Retina (tissue), 1 donor: Measurements from ENCODE around the gene MYO1D.
"Not testable (repeated sequence)": the region's sequence is repeated elsewhere in the genome, so short reads cannot be mapped to it uniquely, and the experiment has no call there.

Experiments used
- DNase-seq: peaks from one replicate; pipeline ENCODE4 v3.0.0-alpha.2; 2016

The MYO1D gene

GRCh38 chr17:32564325-32564724 lies 312.6 kb downstream of the MYO1D start:
- DNase-seq, result no peak

- DNase-seq, result no peak
Observed at GRCh38 chr17:32563583-32563982, 313.3 kb downstream of the MYO1D start.

DNA sequence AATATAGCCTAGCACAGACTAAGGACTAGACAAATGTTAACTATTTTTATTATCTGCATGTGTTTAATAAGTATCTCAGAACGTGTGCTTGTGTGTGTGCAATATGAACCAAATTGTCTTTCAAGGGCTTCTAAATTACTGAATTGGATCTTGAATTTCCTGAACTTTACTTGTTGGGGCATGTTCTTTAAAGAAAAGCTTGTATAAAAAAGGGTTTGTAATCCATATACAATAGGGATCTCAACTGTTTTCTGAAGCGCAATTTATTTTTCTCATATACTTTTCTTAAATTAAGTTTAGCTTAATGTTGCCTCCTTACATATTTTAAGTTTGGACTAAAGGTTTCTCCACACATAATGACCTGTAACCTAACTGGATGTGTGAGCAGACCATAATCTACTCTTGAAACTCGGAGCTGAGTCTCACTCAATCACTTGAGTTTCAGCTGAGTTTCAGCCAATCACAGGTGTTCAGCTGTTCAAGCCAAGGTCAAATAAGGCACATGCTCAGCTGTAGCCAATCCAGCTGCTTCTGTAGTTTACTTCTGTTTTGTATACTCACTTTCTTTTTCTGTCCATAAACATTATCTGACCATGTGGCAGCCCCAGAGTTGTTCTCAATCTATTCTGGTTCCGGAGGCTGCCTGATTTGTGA lies 317.8 kb downstream of the MYO1D start:
- no peak for DNase-seq

GRCh38 chr17:32558326-32558955 lies 318.5 kb downstream of the MYO1D start:
- DNase-seq, result no peak

DNA sequence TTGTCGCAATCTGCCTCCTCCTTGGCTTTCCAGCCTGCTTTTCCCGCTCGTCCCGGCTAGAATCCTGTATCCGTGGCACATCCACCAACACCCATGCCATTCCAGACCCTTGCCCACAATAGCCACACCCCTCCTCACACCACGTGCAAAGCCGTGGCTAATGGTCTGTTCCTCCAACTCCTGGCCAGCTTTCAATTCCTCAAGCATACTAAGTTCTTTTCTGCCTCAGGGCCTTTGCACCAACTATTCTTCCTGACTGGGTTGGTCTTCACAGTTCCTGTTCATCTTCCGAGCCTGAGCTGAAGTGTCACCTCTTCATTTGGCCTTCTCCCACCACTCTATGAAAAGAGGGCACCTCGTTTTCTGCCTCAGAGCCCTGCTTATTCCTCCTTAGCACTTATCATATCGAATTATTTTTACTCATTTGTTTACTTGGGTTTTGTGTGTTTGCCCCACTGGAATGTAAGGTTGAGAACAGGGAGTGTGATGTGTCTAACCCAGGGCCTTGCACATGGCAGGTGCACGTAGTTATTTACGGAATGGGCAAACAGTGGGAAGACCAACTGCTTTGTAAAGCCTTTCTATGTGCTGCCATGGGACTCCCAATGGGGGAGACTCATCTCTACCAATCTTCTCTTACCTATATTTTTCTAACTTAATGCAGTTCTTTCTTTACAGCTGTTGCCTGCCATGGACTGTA lies 321.2 kb downstream of the MYO1D start:
- no peak for DNase-seq

DNA sequence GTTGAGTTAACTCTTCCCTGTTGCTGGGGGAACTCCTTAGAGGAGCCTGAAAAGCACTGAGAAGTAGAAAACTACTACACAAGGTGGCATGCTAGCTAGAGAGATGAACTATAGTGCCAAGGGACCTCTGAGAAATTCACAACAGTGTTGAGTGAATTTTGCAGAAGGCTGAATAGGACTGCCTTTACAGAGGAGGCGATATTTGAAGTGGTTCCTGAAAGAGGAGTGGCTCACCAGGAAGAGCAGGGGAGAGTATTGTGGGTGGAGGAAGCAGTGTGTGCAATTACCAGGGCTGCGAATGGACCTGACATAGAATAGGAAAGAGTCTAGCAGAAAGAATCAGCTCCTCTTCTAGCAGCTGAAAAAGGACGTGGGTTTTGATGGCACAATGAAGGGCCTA lies 323.8 kb downstream of the MYO1D start:
- no peak for DNase-seq

DNA sequence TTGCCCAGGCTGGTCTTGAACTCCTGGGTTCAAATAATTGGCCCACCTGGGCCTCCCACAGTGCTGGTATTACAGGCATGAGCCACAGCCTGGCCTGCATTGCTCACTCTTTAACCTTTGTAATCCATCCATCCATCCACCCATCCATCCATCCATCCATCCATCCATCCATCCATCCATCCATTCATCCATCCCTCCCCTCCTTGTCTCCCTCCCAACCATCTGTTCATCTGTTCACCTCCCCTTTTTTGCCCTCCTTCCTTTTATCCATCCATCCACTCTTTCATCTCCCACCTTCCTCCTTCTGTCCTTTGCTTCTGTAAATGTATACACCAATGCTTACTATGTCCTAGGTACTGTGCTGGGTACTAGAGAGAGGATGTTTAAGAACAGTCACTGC lies 324.6 kb downstream of the MYO1D start:
- no peak for DNase-seq

GRCh38 chr17:32551186-32551955 lies 325.6 kb downstream of the MYO1D start:
- DNase-seq, result no peak

DNA sequence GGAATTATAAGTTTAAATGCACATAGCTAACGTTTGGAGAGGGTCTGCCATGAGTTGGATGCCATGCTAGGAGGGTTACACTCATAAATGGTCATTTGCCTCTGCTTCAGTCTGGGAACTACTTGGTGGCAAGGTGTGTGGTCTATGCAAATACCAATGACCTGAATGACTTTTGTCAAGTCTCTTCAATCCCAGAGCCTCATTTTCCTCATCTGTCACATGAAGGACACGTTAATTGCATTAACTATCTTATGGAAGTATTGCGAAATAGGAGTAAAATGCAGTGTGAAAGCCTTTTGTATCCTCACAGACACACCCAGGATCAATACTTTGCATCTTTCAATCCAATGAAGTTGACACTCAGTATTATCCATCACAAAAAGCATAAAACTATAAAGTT lies 327.4 kb downstream of the MYO1D start:
- DNase-seq, result no peak

DNA sequence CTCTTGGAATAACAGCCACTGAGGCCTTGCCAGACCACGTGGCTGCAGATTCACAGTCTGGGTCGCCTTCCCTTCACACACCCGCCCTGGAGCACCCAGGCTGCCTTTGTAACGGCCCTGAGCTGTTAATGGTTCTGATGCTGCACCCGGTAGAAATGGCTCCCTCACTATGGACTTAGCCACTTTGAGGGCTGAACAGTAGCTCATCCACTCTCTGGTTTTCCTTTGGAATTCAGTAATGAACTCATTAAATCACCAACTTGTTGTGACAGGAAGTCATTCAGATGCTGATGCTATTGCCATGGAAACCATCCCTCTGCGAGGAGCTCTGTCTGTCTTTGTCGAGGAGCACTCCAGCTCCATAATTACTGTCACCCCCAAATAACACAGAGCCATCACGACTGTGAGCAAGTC lies 330.9 kb downstream of the MYO1D start:
- DNase-seq, result peak; percentile 84

DNA sequence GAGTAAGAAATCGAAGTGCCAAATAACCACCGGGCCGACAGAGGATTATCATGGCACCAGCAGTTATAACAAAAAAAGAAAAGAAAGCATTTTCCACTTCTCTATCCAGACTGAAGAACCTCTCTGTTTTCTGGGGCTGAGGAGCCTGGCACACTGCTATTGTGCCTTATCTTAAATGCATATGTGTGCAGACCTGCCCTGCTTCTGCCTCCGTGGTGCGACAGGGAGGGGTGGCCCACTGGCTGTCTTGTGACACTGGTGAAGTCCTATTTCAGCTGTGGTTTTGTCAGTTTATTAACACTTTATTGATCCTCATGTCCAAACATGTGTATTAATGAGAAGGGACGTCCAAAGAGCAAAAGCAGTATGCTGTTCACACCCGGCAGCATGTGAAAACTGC lies 334.7 kb downstream of the MYO1D start:
- DNase-seq, result no peak

DNA sequence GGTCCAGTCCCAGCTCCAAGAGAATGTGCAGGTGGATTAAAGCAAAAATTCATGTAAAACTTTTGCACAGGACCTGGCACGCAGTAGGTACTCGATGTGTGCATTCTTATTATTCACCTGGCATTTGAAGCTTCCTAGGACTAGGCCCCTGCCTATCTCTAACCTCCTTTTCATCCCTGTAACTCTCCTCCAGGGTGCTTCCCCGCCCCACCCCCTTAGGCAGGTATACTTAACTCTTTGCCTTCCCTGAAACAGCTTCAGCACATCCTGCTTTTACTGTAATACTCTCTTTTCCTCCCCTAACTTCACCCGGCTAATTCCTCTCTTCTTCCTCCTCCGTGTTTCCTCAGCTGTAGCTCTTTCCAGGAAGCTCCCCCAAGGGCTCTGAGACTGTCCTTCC lies 335.3 kb downstream of the MYO1D start:
- DNase-seq, result no peak

- no peak for DNase-seq
Observed at GRCh38 chr17:32536736-32537643, 339.9 kb downstream of the MYO1D start.

- DNase-seq, result no peak
Observed at GRCh38 chr17:32533296-32533695, 343.6 kb downstream of the MYO1D start.

- no peak for DNase-seq
Observed at GRCh38 chr17:32529604-32530003, 347.3 kb downstream of the MYO1D start.

- DNase-seq, result no peak
Observed at GRCh38 chr17:32528825-32529224, 348.1 kb downstream of the MYO1D start.

DNA sequence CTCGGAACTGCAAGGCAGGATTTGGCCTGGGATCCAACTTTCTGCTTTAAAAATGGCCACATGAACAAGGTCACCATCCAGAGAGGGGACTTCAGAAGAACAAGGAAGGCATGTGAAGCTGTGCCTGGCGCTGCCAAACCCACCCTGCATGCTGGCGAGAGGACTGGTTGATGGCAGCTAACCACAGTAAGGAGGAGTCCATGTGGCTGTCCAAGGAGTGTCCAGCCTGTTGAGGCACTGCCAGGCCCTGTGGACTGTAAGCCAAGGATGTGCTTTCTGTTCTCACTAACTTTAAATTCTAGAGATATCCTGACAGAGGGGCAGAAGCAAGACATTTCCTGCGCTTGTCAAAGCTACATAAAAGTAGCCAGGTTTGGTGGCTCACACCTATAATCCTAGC lies 349.8 kb downstream of the MYO1D start:
- no peak for DNase-seq

DNA sequence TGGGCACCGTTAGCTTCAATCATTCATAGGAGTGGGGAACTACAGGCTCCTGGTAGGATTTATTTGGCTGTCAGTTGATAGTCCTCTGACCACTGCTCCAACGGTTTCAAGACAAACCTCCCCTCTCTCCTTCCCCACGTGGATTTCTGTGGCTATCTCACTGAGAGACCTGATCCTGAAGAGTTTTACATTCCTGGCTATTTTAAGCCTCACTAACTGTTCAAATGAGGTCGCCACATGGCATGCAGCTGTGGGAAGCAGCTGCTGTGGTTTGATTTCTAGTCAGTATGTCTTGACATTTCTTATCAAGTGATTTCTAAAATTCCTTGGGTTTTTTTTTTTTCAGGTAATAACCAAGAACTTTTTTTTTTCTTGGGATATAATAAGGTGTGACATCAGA lies 351.8 kb downstream of the MYO1D start:
- DNase-seq, result no peak

GRCh38 chr17:32524553-32524880 lies 352.4 kb downstream of the MYO1D start:
- not testable (repeated sequence) for DNase-seq

DNA sequence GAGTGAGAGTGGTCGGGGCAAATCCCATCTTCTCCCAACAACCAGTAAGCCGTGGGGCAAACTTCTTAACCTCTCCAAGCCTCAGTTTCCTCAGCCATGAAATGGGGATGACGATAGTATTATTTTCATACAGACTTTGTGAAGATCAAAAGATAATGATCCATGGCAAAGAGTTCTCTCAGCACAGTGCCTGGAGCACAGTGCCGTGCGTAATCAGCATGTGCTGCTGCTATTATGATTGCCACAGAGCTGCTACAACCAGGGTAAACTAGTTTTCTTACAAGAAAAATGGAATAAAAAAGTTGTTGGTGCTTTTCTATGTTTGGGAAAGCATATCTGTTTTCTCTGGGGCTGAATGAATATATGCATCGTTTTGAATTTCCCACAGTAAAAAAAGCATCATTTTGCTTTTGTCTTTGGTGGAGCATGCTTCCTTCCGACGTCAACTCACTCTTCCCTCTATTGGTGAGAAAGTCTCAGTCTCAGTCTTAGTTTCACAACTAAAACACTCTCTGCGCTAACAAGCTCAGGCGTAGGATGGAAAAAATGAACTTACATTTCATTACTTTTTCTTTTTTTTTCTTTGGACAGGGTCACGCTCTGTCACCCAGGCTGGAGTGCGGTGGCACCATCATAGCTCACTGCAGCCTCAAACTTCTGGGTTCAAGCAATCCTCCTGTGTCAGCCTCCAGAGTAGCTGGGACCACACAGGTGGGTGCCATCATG lies 352.9 kb downstream of the MYO1D start:
- DNase-seq, result no peak

- no peak for DNase-seq
Observed at GRCh38 chr17:32523017-32523680, 353.8 kb downstream of the MYO1D start.
